ENCODE data around the gene PHGDH.

- no peak; the same call in 1 of the 2 replicates for TF ChIP-seq POLR2AphosphoS5 (IDR thresholded peaks at IDR 0.05; ENCODE audit: borderline replicate concordance, low read depth, low read length)
- no peak for TF ChIP-seq EZH2 (IDR thresholded peaks at IDR 0.05)
Observed at GRCh38 chr1:119715542-119715941, 3.8 kb downstream of the PHGDH start.
